HTERT RPE-1 (cell line): ENCODE data around the gene CACNA2D3.

Source experiments
- in situ Hi-C: fragments of 300-500 bp; cut with MboI; formaldehyde crosslinking; loops from 4 replicates; pipeline ENCODE4 v1.14.3; 2020; ENCODE audit warnings: low sequenced_read_pairs

The CACNA2D3 gene

GRCh38 chr3:54712539-54712938 is 590.2 kb downstream of the CACNA2D3 start:
- in situ Hi-C loops: no loop called here

- in situ Hi-C loops: no loop called here
Measured at GRCh38 chr3:54713031-54713430, 590.7 kb downstream of the CACNA2D3 start.

DNA sequence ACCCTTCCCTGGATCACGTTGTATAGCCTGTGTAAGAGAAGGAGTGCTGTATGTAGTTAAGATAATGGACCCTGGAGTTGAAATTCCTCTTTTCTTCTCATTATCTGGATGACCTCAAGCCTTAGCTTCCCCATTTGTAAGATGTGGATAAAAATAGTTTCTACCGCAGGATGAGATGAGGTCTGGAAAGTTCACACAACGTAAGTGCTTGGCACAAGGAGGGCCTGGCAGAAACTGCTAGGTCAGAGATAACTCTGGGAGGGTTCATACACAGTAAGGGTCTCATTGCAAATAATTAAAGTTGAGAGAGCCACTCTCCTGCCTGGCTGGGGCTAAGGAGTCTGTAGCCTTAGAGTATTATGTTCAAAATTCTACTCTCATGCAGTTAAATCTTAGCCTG is 591.1 kb downstream of the CACNA2D3 start:
- in situ Hi-C loops: no loop called here

- in situ Hi-C loops: no loop called here
Measured at GRCh38 chr3:54714035-54714434, 591.7 kb downstream of the CACNA2D3 start.

GRCh38 chr3:54717506-54717905 is 595.2 kb downstream of the CACNA2D3 start:
- in situ Hi-C loops: no loop called here

DNA sequence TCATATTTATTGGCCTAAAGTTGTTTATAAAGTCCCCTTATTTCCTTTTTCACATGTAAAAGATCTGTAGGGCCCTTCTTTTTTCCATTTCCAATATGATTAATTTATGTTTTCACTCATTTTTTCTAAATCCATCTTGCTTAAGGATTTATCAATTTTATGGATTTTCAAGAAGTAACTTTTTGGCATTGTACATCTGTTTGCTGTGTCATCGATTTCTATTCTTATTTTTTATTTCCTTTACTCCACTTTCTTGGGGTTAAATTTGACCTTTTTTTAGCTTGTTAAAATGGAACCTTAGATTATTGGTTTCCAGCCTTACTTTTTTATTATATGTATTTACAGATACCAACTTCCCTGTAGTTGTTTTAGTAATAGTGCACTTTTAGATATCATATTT is 597.6 kb downstream of the CACNA2D3 start:
- in situ Hi-C loops: no loop called here

GRCh38 chr3:54720604-54721003 is 598.3 kb downstream of the CACNA2D3 start:
- in situ Hi-C loops: no loop called here

- in situ Hi-C loops: no loop called here
Measured at GRCh38 chr3:54731732-54732445, 609.5 kb downstream of the CACNA2D3 start.

DNA sequence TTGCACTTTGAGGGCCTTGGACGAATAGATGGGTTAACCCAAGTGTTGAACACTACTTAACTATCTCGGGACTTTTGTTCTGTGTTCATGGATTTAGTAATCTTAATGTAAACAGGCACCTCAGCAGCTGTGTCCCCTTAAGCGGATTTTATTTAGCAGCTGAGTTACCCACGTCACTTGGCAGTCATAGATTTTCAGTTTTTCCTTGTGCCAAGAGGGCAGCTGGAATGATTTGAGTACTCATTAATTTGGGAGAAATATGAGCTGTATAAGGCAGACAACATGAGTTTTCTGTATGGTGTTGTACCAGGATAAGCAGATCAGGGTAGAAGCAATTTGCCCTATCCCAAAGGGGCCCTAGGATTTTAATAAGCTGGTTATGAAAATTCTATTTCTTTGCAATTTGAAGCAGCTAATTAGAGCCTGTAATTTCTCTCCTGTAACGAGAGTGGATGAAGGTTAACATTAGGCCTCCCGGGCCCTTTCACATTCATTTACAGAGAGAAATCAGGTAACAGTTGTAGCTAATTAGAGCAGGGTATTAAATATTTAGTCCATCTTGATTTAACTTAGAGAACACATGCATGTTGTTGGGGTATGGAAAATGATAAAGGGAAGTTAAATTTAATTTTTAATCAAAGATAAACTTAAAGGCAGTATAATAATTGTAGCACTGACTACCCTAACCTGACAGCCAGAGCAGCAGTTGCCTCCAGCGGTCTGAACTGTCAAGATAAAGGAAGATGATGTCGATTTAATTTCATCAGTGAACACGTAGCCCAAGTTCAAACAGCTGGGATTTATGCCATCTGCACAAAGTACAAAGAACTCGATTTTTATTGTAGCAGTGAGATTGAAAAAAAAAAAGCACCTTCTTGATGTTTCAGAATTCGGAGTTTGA is 611.0 kb downstream of the CACNA2D3 start:
- in situ Hi-C loops: no loop called here

GRCh38 chr3:54736459-54736858 is 614.1 kb downstream of the CACNA2D3 start:
- in situ Hi-C loops: no loop called here

GRCh38 chr3:54743755-54744154 is 621.4 kb downstream of the CACNA2D3 start:
- in situ Hi-C loops: no loop called here

DNA sequence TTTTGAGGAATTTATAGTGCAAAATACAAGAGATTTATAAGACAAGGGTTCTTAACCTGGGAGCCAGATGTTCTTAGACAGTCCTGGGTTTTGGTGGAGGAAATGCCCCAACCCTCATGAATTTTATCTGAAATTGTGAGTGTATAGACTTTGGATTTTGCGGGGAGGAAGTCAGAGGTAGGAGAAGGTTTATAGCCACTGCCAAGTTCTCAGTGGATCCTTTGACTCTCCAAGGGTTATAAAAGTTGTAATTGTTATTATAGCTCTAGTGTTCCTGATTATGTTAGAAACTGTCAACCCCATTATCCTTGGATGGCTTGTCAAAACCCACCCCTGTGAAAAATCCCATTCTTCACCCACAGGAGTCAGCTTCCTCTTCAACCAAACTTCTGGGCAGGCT is 621.9 kb downstream of the CACNA2D3 start:
- in situ Hi-C loops: no loop called here

DNA sequence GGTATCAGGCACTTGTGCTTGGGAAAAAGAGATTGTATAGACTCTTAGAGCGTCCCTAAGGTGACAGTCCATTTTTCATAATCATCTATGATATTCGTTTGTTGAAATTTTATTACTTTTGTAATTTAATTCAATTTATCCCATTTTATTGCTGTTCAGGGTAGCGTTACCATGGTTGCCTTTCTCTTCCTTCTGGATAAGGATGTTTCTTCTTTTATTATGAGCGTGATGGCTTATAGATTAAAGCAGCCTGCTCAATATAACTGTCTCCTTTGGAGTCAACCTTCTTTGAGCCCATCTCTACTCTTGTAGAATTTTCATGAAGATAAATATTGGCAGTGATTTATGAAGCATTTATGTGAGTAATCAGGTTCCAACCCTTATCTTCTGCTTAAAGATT is 623.5 kb downstream of the CACNA2D3 start:
- in situ Hi-C loops: no loop called here

DNA sequence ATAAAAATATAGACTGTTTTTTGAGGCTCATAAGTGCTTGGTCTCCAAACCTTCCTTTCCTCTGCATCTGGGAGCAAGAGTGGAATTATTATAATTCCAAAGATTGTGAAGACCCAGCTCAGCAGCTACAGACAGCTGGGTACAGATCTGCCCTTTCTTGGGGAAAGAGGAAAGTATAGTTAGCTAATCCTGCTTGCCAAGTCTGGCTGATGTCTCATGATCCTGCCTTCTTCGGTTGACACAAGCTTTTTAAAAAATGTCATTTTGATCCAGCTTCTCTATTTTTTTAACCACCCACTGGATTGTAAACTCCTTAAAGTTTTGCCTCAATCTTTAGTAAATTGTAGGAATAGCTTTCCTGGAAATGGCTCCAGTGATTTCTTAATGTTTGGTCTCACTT is 624.4 kb downstream of the CACNA2D3 start:
- in situ Hi-C loops: no loop called here

DNA sequence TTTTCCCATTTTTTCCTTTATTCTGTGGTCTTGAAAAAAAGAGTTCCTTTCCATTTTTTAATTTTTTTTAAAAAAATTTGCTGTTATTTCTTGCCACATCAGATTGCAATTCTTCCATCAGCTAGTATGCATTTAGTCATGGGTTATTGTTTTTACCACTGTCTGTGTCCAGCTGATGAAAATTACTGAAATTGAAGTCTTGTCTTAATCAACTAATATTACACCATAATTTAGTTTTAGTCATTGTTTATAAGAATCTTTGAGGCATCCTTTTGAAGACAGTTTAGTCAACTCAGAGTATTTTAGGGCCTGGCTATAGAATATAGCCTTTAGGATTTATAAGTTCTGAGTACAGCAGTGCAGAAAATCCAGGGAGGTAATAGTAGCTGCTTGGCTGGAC is 633.4 kb downstream of the CACNA2D3 start:
- in situ Hi-C loops: no loop called here

- in situ Hi-C loops: no loop called here
Measured at GRCh38 chr3:54756330-54756731, 634.0 kb downstream of the CACNA2D3 start.

GRCh38 chr3:54758461-54758860 is 636.1 kb downstream of the CACNA2D3 start:
- in situ Hi-C loops: no loop called here

- in situ Hi-C loops: no loop called here
Measured at GRCh38 chr3:54759166-54759565, 636.8 kb downstream of the CACNA2D3 start.

GRCh38 chr3:54760201-54760600 is 637.8 kb downstream of the CACNA2D3 start:
- in situ Hi-C loops: no loop called here

DNA sequence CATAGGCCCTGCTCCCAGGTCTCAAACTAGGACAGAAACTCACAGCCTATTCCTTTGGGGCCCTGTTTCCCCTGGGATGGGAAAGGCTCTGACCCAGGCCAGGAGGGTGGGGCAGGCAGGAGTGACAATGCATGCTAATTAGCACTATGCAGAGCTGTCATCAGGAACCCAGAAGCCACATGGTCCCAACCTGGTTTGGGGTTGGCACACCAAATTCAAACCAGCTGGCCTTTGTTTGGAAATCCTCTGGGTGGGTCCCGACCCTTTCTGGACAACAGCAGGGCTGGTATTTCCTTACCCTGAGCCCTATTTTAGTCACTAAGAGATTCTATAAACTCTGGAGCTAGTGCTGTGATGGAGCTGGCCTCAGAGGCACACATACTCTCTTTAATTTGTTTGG is 639.3 kb downstream of the CACNA2D3 start:
- in situ Hi-C loops: no loop called here

GRCh38 chr3:54764911-54765310 is 642.6 kb downstream of the CACNA2D3 start:
- in situ Hi-C loops: no loop called here

GRCh38 chr3:54771050-54771449 is 648.7 kb downstream of the CACNA2D3 start:
- in situ Hi-C loops: no loop called here
